Prostate gland (tissue), 2 donors: ENCODE results near the gene MAP2K3. TPM values are rescaled to one million over a fixed set of nuclear protein-coding genes. Genes with fewer than 3 reads are reported as not detected.

Source experiments
- DNase-seq: peaks from one replicate; pipeline ENCODE4 v3.0.0-alpha.2; 2019; ENCODE audit warnings: low spot score
- H3K27ac ChIP-seq, 2 donors: fragments of 200-600 bp; sonication (generic); 2 replicates each; pipeline ENCODE4 v1.5.1; 2017 to 2019
- H3K27me3 ChIP-seq: fragments of 200-600 bp; sonication (generic); replicated peaks from 2 replicates; pipeline ENCODE4 v1.5.1; 2019; ENCODE audit not compliant: insufficient read depth
- H3K36me3 ChIP-seq, 2 donors: fragments of 200-600 bp; sonication (generic); 1 replicate in 1 of 2; 2 replicates in 1 of 2; pipeline versions ENCODE4 v1.5.1 to v1.8.1; 2017 to 2019
- H3K4me1 ChIP-seq: fragments of 200-600 bp; sonication (generic); replicated peaks from 2 replicates; pipeline ENCODE4 v1.5.1; 2019
- H3K4me3 ChIP-seq, 2 donors: fragments of 200-600 bp; sonication (generic); 2 replicates each; pipeline ENCODE4 v1.5.1; 2017 to 2019
- H3K9me3 ChIP-seq: fragments of 200-600 bp; sonication (generic); 2 replicates; pipeline ENCODE4 v1.5.1; 2017
- POLR2A ChIP-seq: fragments of 450-650 bp; IDR thresholded peaks from one replicate; pipeline ENCODE4 v1.6.1; 2016; ENCODE audit warnings: antibody characterized with exemption, mild to moderate bottlenecking
- POLR2AphosphoS5 ChIP-seq: sonication (generic); formaldehyde crosslinking; IDR thresholded peaks from one replicate; pipeline ENCODE4 v1.6.1; 2017; ENCODE audit warnings: antibody characterized with exemption
- WGBS: methylation state at CpG from one replicate; pipeline ENCODE4 v1.1.5; 2018; 5-methylcytosine and 5-hydroxymethylcytosine counted together
- intact Hi-C: fragments of 100-400 bp; cut with DNase I; formaldehyde crosslinking; loops from one replicate; pipeline ENCODE4 v1.14.2; 2022
- total RNA-seq, 2 donors: library from RNA; depleted of rRNA; stranded (reverse); fragments of >200 nt; gene quantifications; one replicate each; pipeline ENCODE4 v1.1.0, GENCODE V29; 2016
- TF ChIP-seq, protein P1 (sequence below), 4 experiments: fragments of 200-600 bp in 2 of 4; fragments of 450-650 bp in 2 of 4; sonication (generic) in 2 of 4; IDR thresholded peaks; 1 replicate in 3 of 4; 2 replicates in 1 of 4; pipeline ENCODE4 v1.5.1; 2016 to 2019; ENCODE audit warnings: antibody characterized with exemption in 4 of 4, mild to moderate bottlenecking in 2 of 4, moderate library complexity in 2 of 4

The MAP2K3 gene
- total RNA-seq, 2 donors from 2014 or later: 24.0 to 25.9 TPM

DNA sequence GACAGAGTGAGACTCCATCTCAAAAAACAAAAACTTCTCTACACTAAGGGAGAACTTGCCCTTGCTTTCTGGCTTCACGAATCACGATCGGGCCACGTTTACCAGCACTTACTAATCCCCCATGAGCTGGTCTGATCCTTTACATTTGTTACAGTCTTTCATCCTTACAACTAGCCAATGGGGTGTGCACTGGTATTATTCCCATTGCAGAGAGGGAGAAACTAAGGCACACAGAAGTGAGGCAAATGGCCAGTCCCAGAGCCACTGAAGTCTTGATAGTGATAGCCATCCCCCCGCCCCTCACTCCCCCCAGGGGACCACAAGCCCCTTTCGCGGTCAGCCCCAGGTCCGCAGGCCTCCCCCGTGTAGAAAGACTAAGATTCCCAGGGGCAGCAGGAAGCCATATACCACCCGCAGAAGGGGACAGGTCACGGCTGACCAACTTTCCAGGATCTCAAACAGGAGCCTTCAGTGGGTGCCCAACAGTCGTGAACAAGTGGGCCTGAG, 32.2 kb upstream of the MAP2K3 start:
- Histone ChIP-seq H3K27ac (peak overlapping the region; percentile 55 to 75), H3K9me3 (no peaks in the 10 kb centered on the region), H3K36me3 (no peaks in the 10 kb centered on the region), H3K4me3 (peak overlapping the region; percentile 59 to 69), H3K4me1 (peaks cover 9% of the 10 kb centered on the region), H3K27me3 (no peaks in the 10 kb centered on the region)
- no peak for DNase-seq
- 8% methylated on average over 12 of the region's 12 CpGs for WGBS
- no peak for TF ChIP-seq POLR2A
- TF ChIP-seq, protein P1, sequence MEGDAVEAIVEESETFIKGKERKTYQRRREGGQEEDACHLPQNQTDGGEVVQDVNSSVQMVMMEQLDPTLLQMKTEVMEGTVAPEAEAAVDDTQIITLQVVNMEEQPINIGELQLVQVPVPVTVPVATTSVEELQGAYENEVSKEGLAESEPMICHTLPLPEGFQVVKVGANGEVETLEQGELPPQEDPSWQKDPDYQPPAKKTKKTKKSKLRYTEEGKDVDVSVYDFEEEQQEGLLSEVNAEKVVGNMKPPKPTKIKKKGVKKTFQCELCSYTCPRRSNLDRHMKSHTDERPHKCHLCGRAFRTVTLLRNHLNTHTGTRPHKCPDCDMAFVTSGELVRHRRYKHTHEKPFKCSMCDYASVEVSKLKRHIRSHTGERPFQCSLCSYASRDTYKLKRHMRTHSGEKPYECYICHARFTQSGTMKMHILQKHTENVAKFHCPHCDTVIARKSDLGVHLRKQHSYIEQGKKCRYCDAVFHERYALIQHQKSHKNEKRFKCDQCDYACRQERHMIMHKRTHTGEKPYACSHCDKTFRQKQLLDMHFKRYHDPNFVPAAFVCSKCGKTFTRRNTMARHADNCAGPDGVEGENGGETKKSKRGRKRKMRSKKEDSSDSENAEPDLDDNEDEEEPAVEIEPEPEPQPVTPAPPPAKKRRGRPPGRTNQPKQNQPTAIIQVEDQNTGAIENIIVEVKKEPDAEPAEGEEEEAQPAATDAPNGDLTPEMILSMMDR (IDR thresholded peaks at IDR 0.05): no peak
- no peak for TF ChIP-seq POLR2AphosphoS5
- intact Hi-C loops: loop anchor here (2.0 to 5.0 kb wide), 2 partner anchors 32 to 35 kb away; partner anchors contain the start of gene MAP2K3

DNA sequence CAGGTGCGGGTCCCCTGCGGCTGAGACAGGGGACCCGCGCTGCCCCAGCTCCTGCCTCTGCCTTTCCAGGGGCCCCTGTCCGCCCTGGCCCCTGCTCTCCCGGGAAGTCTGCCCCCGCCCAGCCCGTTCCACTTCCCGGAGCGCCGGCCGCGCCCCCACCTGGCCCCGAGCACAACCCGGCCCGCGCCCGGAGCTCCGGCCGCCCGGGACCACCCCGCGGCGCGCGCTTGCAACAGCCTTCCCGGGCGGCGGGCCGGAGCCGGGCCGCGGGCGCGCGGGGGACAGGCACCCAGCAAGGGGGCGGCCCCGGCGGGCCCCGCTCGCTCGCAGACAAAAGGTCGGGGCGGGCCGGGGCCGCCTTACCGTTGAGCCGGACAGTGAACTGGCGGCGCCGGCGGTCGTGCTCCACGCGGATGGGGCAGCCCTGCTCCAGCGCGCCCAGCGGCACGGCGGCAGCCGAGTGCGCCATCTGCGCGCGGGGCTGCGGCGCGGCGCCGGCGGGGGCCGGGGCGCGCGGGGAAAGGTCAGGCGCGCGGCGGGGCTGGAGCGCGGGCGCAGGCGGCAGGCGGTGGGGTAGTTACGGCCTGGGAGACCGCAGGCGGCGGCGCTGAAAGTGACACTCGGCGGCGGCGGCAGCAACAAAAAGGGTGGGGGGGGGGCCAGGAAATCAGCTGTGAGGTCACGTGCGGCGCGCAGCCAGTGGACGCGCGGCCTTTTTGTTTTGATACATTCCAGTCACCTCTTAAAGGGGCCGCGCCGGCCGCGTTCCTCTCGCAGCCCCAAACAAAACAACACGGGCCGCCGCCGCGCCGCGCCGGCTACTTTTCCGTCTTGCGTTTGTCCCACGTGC, 31.5 kb upstream of the MAP2K3 start, which contains the start of gene NATD1:
Gene NATD1, minus strand, starts transcription at position 615 of the 850 bp plus-strand sequence. Its CDS starts 146 bp downstream, at position 469.
- H3K4me1 ChIP-seq: peaks cover 9% of the 10 kb centered on the region
- peak; percentile 87 for DNase-seq
- peak within 1 kb of the TSS; percentile 73 to 75 for H3K27ac ChIP-seq
- under 1% methylated on average over 112 of the region's 117 CpGs for WGBS
- no peaks in the 10 kb centered on the region for H3K27me3 ChIP-seq
- H3K9me3 ChIP-seq: no peaks in the 10 kb centered on the region
- intact Hi-C loops: loop anchor here (2.0 to 5.0 kb wide), 2 partner anchors 32 to 36 kb away; partner anchors contain the start of gene MAP2K3
- H3K36me3 ChIP-seq: no peaks in the 10 kb centered on the region
- peak within 1 kb of the TSS; percentile 59 to 69 for H3K4me3 ChIP-seq
- TF ChIP-seq POLR2AphosphoS5 (peak; percentile 78), POLR2A (peak; percentile 59)
- TF ChIP-seq, protein P1 (IDR thresholded peaks at IDR 0.05): peak in 1 of 4 experiments; percentile 6

DNA sequence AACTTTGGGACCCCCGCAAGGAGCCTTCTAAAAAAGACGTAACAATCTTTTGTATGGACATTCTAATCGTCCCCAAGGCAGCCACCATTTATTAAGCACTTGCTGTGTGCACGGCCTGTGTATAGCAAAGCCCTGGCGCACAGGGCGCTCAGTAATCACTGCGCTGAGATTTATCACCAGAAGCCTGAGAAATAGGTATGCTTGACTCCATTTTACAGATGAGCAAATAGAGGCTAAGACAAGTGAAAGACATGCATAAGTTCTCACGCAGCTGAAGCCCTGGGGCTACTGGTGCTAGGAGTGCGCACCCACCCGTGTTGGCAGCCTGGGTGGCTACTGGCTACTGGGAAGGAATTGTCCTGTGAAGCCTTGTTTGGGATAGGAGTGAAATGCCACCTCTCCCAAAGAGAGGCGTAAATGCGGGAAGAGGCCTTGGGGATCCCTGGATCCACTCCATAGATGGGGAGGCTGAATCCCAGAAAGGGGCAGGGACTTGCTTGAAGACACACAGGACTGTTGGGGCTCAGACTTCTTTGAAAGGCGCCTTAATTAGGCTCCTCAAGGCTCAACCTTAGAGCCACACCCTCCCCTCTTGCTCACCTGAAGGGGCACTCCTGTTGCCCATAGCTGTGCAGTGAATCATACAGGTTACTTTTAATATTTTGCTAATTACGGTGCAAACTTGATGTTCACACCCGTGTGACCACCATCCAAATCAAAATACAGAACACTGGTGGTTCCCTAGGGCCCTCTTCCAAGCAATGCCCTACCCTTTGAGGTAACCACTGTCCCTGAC, 30.7 kb upstream of the MAP2K3 start:
- Histone ChIP-seq H3K27me3 (no peaks in the 10 kb centered on the region), H3K4me3 (peak overlapping the region; percentile 59 to 69), H3K27ac (peak overlapping the region; percentile 73 to 75), H3K9me3 (no peaks in the 10 kb centered on the region), H3K36me3 (no peaks in the 10 kb centered on the region), H3K4me1 (peaks cover 9% of the 10 kb centered on the region)
- WGBS: 36% methylated on average over 15 of the region's 15 CpGs
- TF ChIP-seq POLR2A (no peak), POLR2AphosphoS5 (no peak)
- TF ChIP-seq, protein P1 (IDR thresholded peaks at IDR 0.05): no peak
- intact Hi-C loops: loop anchor here (2.0 to 5.0 kb wide), 2 partner anchors 31 to 37 kb away; partner anchors contain the start of gene MAP2K3
- no peak for DNase-seq

DNA sequence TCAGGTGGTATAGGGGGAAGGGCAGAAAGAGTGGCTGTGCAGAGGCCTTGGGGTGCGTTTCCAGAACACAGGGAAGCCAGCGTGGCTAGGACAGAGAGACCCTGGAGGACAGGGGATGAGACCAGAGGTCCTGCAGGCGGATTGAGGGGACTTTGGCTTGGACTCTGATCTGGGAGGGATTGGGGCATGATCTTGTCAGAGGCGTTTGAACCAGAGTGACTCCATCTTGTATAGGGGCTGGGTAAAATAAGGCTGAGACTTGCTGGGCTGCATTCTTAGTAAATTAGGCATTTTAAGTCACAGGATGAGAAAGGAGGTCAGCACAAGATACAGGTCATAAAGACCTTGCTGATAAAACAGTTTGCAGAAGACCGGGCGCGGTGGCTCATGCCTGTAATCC, 25.9 kb upstream of the MAP2K3 start:
- Histone ChIP-seq H3K36me3 (no peaks in the 10 kb centered on the region), H3K27ac (no peak overlapping the region), H3K27me3 (no peaks in the 10 kb centered on the region), H3K4me3 (no peak overlapping the region), H3K9me3 (no peaks in the 10 kb centered on the region), H3K4me1 (no peaks in the 10 kb centered on the region)
- DNase-seq: no peak
- WGBS: 84% methylated on average over 7 of the region's 7 CpGs
- TF ChIP-seq POLR2AphosphoS5: no peak
- TF ChIP-seq, protein P1 (IDR thresholded peaks at IDR 0.05): no peak
- TF ChIP-seq POLR2A: no peak
- intact Hi-C loops: no loop called here
